HL-60/S4 treated with phorbol 12-myristate 13-acetate at 8.2 ng/mL for 4 days and 3 days (cell line): ENCODE measurements around the gene TBP.

ENCODE experiments used
- in situ Hi-C: fragments of 300-500 bp; cut with MboI; formaldehyde crosslinking; loops from 2 replicates; pipeline ENCODE4 v1.15.0; 2022; ENCODE audit warnings: low sequenced_read_pairs

TBP gene

DNA sequence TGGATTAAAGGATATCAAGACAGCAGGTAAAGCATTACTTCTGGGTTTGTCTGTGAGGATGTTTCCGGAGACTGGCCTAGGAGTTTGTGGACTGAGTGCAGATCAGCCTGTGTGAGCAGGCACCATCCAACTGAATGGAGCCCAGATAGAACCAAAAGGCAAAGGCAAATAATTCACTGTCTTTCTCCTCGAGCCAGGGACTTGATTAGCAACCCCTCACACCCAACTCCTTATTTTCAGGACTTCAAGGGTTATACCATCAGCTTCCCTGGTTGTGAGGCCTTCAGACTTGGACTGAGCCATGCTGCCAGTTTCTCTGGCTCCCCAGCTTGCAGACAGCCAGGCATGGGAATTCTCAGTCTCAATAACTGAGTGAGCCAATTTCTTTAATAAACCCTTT, 20.4 kb upstream of the TBP start:
- in situ Hi-C loops: no loop called here

DNA sequence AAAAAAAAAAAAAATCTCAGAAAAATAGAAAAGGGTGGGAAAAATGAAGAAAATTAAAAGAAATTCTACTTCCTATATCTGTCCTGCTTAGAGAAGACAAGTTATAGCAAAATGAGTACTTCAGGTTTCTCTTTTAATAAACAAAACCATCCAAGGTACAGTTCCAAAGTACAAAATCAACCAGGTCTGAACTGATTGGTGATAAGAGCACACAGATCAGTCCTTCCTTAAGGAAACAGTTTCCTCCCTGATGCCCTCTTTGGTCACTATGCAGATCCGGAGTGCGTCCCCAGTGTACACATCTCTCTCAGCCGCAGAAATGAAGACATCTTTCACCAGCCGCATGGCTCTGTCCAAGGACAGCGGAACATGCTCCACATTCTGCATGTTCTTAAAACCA, 19.2 kb upstream of the TBP start:
- in situ Hi-C loops: no loop called here

DNA sequence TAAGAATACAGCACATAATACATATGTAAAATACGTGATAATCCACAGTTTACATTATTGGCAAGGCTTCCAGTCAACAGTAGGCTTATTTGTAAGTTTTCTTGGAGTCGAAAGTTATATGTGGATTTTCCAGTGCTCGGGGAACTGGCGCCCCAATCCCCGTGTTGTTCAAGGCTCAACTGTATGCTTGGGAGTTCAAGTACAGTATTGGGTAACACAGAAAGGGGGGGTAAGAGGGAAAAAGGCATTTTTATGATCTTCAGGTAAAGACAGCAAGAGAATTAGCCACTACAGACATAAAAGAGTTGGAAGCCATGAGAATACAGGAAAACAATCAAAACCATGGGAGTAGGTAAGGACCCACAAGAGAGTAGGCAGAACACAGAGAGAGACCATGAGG, 17.5 kb upstream of the TBP start:
- in situ Hi-C loops: no loop called here

- in situ Hi-C loops: no loop called here
Measured at GRCh38 chr6:170537329-170537728, 16.8 kb upstream of the TBP start.

GRCh38 chr6:170542031-170542719, 12.0 kb upstream of the TBP start:
- in situ Hi-C loops: no loop called here

DNA sequence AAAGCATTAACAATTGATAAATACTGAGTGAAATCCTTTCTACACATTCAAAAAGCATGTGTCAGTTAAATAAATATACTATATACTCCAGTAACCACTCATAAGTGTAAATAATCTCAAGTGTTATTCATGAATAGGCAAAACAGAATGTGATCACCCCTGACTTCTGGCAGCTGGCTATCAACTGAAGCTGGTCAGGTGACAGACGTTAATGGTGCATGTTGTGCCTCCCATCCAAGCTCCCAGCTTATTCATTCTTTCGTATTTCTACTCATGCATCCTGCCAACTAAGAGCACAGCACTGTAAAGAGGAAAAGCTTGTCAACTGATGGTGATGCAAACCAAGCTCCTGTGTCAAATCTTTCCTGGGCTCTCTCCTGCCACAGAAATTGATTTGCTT, 8.8 kb upstream of the TBP start:
- in situ Hi-C loops: no loop called here

GRCh38 chr6:170552765-170553533, 1.2 kb upstream of the TBP start, which contains the start of gene PSMB1:
PSMB1 (minus strand) TSS chr6:170553307; CDS start chr6:170553242, 65 bp downstream.
- in situ Hi-C loops: no loop called here

DNA sequence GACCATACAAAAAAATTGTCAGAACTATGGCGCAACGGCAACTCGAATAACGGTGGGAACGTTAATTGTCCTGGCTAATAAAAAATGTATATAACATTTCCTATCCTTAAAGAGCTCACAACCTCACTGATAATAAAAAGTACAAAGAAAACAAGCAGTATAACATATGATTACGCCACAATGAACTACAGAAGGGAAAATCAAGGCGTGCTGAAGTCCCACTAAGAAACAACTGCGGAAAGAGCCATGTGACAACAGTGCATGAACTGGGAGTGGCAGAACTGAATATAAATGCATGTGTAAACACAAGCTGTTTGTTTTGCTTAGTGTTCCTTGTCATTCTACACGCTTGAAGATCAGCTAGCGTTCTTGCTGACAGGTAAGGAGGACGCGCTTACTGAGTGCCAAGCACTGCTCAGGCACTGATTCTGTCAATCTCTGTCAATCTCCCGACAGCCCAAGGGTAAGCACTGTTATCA, 596 bp upstream of the TBP start:
- in situ Hi-C loops: no loop called here

DNA sequence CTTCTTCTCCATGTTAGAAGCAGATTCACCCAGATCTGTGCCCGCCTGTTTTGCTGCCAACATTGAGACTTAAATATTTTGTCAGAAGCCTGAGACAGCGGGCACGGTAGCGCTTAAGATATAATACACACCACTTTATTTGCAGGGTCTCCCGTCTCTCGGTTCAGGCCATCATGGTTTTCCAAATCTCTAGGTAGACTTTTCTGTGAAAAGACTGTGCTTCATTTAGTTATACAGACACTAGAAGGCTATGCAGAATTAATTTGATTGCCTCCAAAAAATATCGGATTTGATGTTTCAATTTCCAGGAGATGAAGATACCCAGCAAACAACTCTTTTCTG, 598 bp downstream of the TBP start:
- in situ Hi-C loops: no loop called here

- in situ Hi-C loops: no loop called here
Measured at GRCh38 chr6:170555305-170555704, 1.1 kb downstream of the TBP start.

GRCh38 chr6:170561555-170561954, 7.4 kb downstream of the TBP start:
- in situ Hi-C loops: no loop called here

DNA sequence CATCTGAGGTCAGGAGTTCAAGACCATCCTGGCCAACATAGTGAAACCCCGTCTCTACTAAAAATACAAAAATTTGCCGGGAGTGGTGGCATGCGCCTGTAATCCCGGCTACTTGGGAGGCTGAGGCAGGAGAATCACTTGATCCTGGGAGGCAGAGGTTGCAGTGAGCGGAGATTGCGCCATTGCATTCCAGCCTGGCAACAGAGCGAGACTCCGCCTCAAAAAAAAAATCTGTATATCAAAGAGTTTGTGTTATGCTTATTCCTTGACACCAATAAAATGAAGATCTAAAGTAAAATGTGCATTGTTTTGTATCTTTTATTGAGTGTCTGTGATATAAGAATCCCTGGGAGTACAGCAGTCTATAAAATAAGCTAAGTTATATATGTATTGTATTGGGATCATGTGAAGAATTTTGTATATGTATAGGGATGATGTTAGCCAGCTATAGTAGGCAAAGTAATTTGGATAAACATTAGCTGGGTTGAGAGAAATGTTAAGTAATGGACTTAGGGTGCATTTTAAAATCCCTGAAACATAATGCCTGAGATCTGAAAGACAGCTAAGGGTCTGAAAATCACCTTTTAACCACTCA, 10.9 kb downstream of the TBP start:
- in situ Hi-C loops: no loop called here

- in situ Hi-C loops: no loop called here
Measured at GRCh38 chr6:170572704-170573466, 18.7 kb downstream of the TBP start.

DNA sequence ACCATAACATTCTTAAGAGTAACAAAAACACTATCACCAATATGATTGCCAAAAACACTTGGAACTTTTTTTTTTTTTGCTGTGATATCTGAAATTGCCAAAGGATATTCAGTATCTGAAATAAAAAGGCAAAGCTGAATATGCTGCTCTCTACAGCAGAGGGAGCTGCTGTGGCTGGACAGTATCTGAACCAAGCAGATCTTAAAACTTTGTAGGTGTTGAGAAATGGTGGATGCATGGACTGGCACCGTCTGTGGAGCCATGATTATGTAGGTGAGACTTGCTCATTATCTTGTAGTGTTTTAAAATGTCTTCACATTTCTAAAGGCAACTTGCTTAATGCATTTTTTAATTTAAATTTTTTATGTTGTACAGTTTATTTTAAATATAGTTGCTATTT, 21.1 kb downstream of the TBP start:
- in situ Hi-C loops: no loop called here

DNA sequence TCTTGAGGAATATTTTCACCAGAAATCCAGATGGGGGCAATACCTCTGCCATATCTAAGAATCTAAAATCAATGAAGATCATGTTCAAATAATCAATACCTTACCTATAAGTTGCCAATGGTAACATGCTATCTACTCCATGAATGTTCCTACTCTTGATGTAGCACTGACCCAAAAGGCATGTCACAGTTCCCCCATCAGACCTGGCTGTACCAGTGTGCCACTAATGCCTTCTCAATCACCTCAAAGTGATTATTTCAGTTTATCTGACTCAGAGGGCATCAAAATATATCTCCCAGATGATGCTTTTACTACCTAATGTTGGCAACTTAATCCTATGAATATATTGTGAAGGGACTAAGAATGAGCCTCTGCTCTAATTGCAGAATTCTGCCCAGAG, 24.7 kb downstream of the TBP start:
- in situ Hi-C loops: no loop called here

GRCh38 chr6:170583756-170584180, 29.6 kb downstream of the TBP start:
- in situ Hi-C loops: no loop called here

DNA sequence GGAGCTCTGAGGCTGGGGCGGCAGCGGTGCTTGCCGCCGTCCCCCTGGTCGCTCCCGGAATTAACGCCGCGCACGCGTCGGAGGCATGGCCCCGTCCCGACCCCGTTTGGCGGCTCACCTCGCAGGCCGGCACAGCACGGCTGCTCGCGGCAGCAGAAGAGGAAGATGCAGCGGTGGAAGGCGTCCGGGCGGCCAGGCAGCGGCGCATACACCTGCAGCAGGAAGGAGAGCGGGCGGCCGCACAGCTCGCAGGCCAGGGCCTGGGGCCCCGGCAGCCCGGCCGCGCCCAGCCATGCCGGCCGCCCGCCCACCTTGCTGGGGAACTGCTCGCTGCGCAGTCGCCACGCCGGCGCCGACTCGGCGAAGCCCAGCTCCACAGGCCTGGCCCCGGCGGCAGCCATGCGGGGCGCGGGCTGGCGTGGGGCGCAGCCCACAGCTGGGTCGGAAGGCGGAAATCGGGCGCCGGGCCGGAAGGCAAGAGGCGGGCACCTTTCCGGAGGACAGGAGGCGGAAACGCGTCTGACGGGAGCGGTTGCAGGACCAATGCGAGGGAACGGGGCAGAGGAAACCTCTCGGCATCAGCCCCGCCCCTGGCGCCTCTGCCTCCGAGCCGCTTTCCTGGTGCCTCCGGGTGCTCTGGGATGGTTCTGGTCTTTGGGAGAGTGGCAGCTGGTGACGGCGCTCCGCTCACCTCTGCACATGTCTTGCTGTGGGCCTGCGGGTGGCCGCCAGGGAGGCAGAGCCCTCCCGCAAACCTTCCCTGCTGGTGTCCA, 30.2 kb downstream of the TBP start, which contains the start of gene PDCD2:
TSS of gene PDCD2 (minus strand) at position 457 of the 773 bp plus-strand sequence. CDS start at position 401, 56 bp downstream.
- in situ Hi-C loops: no loop called here

DNA sequence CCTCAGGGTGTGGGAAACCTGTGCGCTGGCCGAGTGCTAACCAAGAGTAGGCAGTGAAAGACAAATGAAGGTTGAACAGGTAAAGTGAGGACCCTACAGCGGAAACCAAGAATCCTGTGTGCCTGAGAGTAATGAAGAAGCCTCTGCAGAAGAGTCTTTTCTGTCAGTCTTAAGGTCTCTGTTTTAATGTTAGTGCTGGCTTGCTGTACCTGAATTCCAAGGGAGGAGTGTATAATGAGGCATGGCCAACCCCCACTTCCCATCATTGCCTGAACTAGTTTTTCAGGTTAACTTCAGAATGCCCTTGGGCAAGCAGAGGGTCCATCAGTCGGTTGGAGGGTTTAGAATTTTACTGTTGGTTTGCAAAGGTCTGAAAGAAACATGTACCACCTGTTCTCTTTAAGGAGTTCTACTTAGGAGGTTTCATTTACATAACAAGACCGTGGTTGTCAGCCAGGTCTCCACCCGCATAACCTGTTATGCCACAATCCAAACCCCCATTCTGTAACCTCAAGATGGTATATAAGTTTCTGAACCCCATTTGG, 30.9 kb downstream of the TBP start:
- in situ Hi-C loops: no loop called here

GRCh38 chr6:170590725-170591124, 36.6 kb downstream of the TBP start:
- in situ Hi-C loops: no loop called here

- in situ Hi-C loops: no loop called here
Measured at GRCh38 chr6:170596426-170596825, 42.3 kb downstream of the TBP start.
